H9 (cell line): ENCODE measurements around the gene DLD. TPM values are rescaled to one million over a fixed set of nuclear protein-coding genes. Genes with fewer than 3 reads are reported as not detected.

Source experiments
- DNase-seq: peaks from one replicate; pipeline ENCODE4 v3.0.0-alpha.2; 2017
- H2AFZ ChIP-seq: one replicate; pipeline ENCODE4 v1.6.1; 2013; ENCODE audit warnings: mild to moderate bottlenecking, low read length, control low read depth, moderate library complexity
- H2AK5ac ChIP-seq: 2 replicates; pipeline ENCODE4 v1.6.1; 2013; ENCODE audit warnings: low read length, control low read depth, mixed read lengths; ENCODE audit not compliant: insufficient read length
- H2BK120ac ChIP-seq: one replicate; pipeline ENCODE4 v1.6.1; 2013; ENCODE audit warnings: low read depth, mild to moderate bottlenecking, low read length, control low read depth, inconsistent platforms; ENCODE audit not compliant: poor library complexity, severe bottlenecking
- H2BK12ac ChIP-seq: 2 replicates; pipeline ENCODE4 v1.6.1; 2013; ENCODE audit warnings: low read length, control low read depth, mixed read lengths, low read depth; ENCODE audit not compliant: insufficient read length
- H2BK15ac ChIP-seq: 2 replicates; pipeline ENCODE4 v1.6.1; 2013; ENCODE audit warnings: low read depth, low read length, control low read depth
- H2BK20ac ChIP-seq: one replicate; pipeline ENCODE4 v1.6.1; 2013; ENCODE audit warnings: low read depth, mild to moderate bottlenecking, low read length, control low read depth, inconsistent platforms; ENCODE audit not compliant: poor library complexity, severe bottlenecking
- H2BK5ac ChIP-seq: 2 replicates; pipeline ENCODE4 v1.6.1; 2013; ENCODE audit warnings: low read length, control low read depth, mixed read lengths; ENCODE audit not compliant: insufficient read length
- H3K14ac ChIP-seq: 2 replicates; pipeline ENCODE4 v1.6.1; 2013; ENCODE audit warnings: low read length, control low read depth; ENCODE audit not compliant: insufficient read depth
- H3K18ac ChIP-seq: 2 replicates; pipeline ENCODE4 v1.6.1; 2013; ENCODE audit warnings: low read depth, mild to moderate bottlenecking, mixed read lengths, low read length, control low read depth; ENCODE audit not compliant: insufficient read length
- H3K23ac ChIP-seq: 2 replicates; pipeline ENCODE4 v1.6.1; 2013; ENCODE audit warnings: low read length, control low read depth, mixed read lengths, low read depth; ENCODE audit not compliant: insufficient read length
- H3K23me2 ChIP-seq: 2 replicates; pipeline ENCODE4 v1.6.1; 2013; ENCODE audit warnings: low read depth, mild to moderate bottlenecking, mixed read lengths, low read length, control low read depth; ENCODE audit not compliant: insufficient read length, poor library complexity, severe bottlenecking
- H3K27ac ChIP-seq: 2 replicates; pipeline ENCODE4 v1.5.1; 2013; ENCODE audit warnings: low read length, control low read depth, mixed read lengths, low read depth; ENCODE audit not compliant: insufficient read length
- H3K27me3 ChIP-seq: 2 replicates; pipeline ENCODE4 v1.6.1; 2013; ENCODE audit warnings: low read length, control low read depth, inconsistent platforms; ENCODE audit not compliant: insufficient read depth
- H3K4ac ChIP-seq: 2 replicates; pipeline ENCODE4 v1.6.1; 2013; ENCODE audit warnings: low read depth, mild to moderate bottlenecking, control low read depth, inconsistent platforms, low read length, moderate library complexity
- H3K4me1 ChIP-seq: 2 replicates; pipeline ENCODE4 v1.6.1; 2013; ENCODE audit warnings: low read length, control low read depth, inconsistent platforms; ENCODE audit not compliant: insufficient read depth
- H3K4me2 ChIP-seq: 2 replicates; pipeline ENCODE4 v1.6.1; 2013; ENCODE audit warnings: low read length, control low read depth, mixed read lengths; ENCODE audit not compliant: insufficient read length, insufficient read depth
- H3K56ac ChIP-seq: 2 replicates; pipeline ENCODE4 v1.6.1; 2013; ENCODE audit warnings: low read depth, mild to moderate bottlenecking, mixed read lengths, low read length, control low read depth; ENCODE audit not compliant: insufficient read length
- H3K79me1 ChIP-seq: 2 replicates; pipeline ENCODE4 v1.6.1; 2013; ENCODE audit warnings: low read depth, mild to moderate bottlenecking, moderate library complexity, low read length, control low read depth, inconsistent platforms; ENCODE audit not compliant: insufficient read depth, poor library complexity, severe bottlenecking
- H3K79me2 ChIP-seq: 2 replicates; pipeline ENCODE4 v1.6.1; 2013; ENCODE audit warnings: low read length, control low read depth, inconsistent platforms; ENCODE audit not compliant: insufficient read depth
- H3K9ac ChIP-seq: 2 replicates; pipeline ENCODE4 v1.6.1; 2013; ENCODE audit warnings: low read length, control low read depth, mixed read lengths; ENCODE audit not compliant: insufficient read length; ENCODE audit errors: extremely low read depth
- H3K9me3 ChIP-seq: one replicate; pipeline ENCODE4 v1.6.1; 2013; ENCODE audit warnings: low read depth, low read length, inconsistent platforms; ENCODE audit not compliant: control insufficient read depth
- H3T11ph ChIP-seq: one replicate; pipeline ENCODE4 v1.6.1; 2013; ENCODE audit warnings: mild to moderate bottlenecking, low read length, control low read depth, inconsistent platforms
- H4K20me1 ChIP-seq: one replicate; pipeline ENCODE4 v1.6.1; 2013; ENCODE audit not compliant: control insufficient read depth, insufficient read length, insufficient read depth
- H4K5ac ChIP-seq: 2 replicates; pipeline ENCODE4 v1.6.1; 2013; ENCODE audit warnings: low read depth, mild to moderate bottlenecking, mixed read lengths, low read length, control low read depth; ENCODE audit not compliant: insufficient read length
- H4K8ac ChIP-seq: replicated peaks from 2 replicates; pipeline ENCODE4 v1.6.1; 2013; ENCODE audit warnings: low read length, control low read depth, mixed read lengths, low read depth; ENCODE audit not compliant: insufficient read length
- H4K91ac ChIP-seq: 2 replicates; pipeline ENCODE4 v1.6.1; 2013; ENCODE audit warnings: low read depth, mild to moderate bottlenecking, moderate library complexity, mixed read lengths, low read length, control low read depth; ENCODE audit not compliant: insufficient read length
- H3K27ac Mint-ChIP-seq, 3 experiments: 2 replicates in 2 of 3; 3 replicates in 1 of 3; pipeline ENCODE4 v1.8.0; 2020 to 2021; ENCODE audit warnings: mixed read lengths in 3 of 3, mild to moderate bottlenecking in 1 of 3, moderate library complexity in 1 of 3
- H3K27me3 Mint-ChIP-seq: 2 replicates; pipeline ENCODE4 v1.8.0; 2021; ENCODE audit warnings: low read depth, mild to moderate bottlenecking, moderate library complexity, mixed read lengths
- H3K36me3 Mint-ChIP-seq, 3 experiments: 2 replicates in 2 of 3; 3 replicates in 1 of 3; pipeline ENCODE4 v1.8.0; 2020 to 2021; ENCODE audit warnings: low read depth in 3 of 3, mixed read lengths in 3 of 3; ENCODE audit not compliant: insufficient read depth in 1 of 3
- H3K4me1 Mint-ChIP-seq, 2 experiments: 2 replicates each; pipeline ENCODE4 v1.8.0; 2020; ENCODE audit warnings: mixed read lengths in 2 of 2
- H3K4me3 Mint-ChIP-seq, 2 experiments: 2 replicates in 1 of 2; 3 replicates in 1 of 2; pipeline ENCODE4 v1.8.0; 2020 to 2021; ENCODE audit warnings: mild to moderate bottlenecking in 2 of 2, mixed read lengths in 2 of 2, moderate library complexity in 1 of 2
- H3K9me3 Mint-ChIP-seq, 2 experiments: 2 replicates in 1 of 2; 3 replicates in 1 of 2; pipeline ENCODE4 v1.8.0; 2020; ENCODE audit warnings: mild to moderate bottlenecking in 2 of 2, mixed read lengths in 2 of 2, moderate library complexity in 1 of 2
- WGBS: extraction: QIAGEN DNeasy Blood & Tissue Kit; methylation state at CpG from one replicate; pipeline ENCODE4 v1.1.7; 2013; ENCODE audit warnings: missing lambda C conversion rate, low lambda C conversion rate, mixed read lengths; ENCODE audit not compliant: insufficient read length; ENCODE audit errors: extremely low coverage; 5-methylcytosine and 5-hydroxymethylcytosine counted together
- total RNA-seq: library from RNA; stranded (reverse); gene quantifications from 2 replicates; pipeline ENCODE4 v1.2.1, GENCODE V29; 2021
- TF ChIP-seq, protein P1 (sequence below): fragments of 200-600 bp; sonication (generic); conservative IDR thresholded peaks from 3 replicates; pipeline ENCODE4 v1.8.0; 2021; ENCODE audit warnings: antibody characterized with exemption, mild to moderate bottlenecking

The DLD gene
- total RNA-seq, 1 experiment from 2014 or later = 93.7 TPM

DNA sequence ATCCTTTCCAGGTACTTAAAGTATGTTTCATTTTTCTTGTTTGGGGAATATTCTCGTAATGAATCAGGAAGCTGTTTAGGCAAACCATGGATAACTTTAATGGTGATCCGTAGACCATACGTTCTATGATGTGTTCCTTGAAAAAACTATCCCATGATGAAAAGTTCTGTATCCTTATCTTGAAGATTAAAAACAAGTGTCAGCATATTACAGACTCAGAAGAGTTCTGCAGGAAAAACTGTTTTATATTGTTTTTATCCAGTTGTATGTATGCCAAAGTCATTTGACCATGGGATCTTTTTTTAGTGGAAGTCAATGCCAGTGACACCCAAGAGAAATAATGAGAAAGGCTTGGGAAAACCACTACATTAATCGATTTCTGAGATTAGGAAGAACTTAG lies 52.0 kb downstream of the DLD start:
- no peaks in the 10 kb centered on the region for H3K79me2 ChIP-seq
- no peak overlapping the region for H2BK5ac ChIP-seq
- H3K14ac ChIP-seq = no peak overlapping the region
- H3K18ac ChIP-seq = no peak overlapping the region
- H2BK12ac ChIP-seq = no peak overlapping the region
- Mint-ChIP-seq H3K4me1 (peaks cover under 1 to 5% of the 10 kb centered on the region in 2 experiments; a peak in 3 of 4 replicates), H3K27ac (no peak overlapping the region), H3K9me3 (no peaks in the 10 kb centered on the region), H3K27me3 (no peaks in the 10 kb centered on the region), H3K4me3 (no peak overlapping the region), H3K36me3 (peaks cover 2 to 66% (median 33%) of the 10 kb centered on the region in 3 experiments; a peak in 5 of 7 replicates)
- no peak overlapping the region for H4K8ac ChIP-seq
- no peaks in the 10 kb centered on the region for H3K9me3 ChIP-seq
- H4K20me1 ChIP-seq = peaks cover 3% of the 10 kb centered on the region
- no peak overlapping the region for H3K4ac ChIP-seq
- no peak overlapping the region for H3K56ac ChIP-seq
- no CpG with 5 or more reads among the region's 4 CpGs for WGBS
- no peaks in the 10 kb centered on the region for H3K23me2 ChIP-seq
- no peak overlapping the region for H2BK120ac ChIP-seq
- no peak overlapping the region for H4K91ac ChIP-seq
- no peak overlapping the region for H3K23ac ChIP-seq
- H2BK15ac ChIP-seq = no peak overlapping the region
- TF ChIP-seq, protein P1, sequence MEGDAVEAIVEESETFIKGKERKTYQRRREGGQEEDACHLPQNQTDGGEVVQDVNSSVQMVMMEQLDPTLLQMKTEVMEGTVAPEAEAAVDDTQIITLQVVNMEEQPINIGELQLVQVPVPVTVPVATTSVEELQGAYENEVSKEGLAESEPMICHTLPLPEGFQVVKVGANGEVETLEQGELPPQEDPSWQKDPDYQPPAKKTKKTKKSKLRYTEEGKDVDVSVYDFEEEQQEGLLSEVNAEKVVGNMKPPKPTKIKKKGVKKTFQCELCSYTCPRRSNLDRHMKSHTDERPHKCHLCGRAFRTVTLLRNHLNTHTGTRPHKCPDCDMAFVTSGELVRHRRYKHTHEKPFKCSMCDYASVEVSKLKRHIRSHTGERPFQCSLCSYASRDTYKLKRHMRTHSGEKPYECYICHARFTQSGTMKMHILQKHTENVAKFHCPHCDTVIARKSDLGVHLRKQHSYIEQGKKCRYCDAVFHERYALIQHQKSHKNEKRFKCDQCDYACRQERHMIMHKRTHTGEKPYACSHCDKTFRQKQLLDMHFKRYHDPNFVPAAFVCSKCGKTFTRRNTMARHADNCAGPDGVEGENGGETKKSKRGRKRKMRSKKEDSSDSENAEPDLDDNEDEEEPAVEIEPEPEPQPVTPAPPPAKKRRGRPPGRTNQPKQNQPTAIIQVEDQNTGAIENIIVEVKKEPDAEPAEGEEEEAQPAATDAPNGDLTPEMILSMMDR = no peak
- no peak for DNase-seq
- H3K9ac ChIP-seq = no peak overlapping the region
- H3K79me1 ChIP-seq = no peaks in the 10 kb centered on the region
- H3K4me2 ChIP-seq = no peak overlapping the region
- H3K4me1 ChIP-seq = no peaks in the 10 kb centered on the region
- no peak overlapping the region for H3T11ph ChIP-seq
- no peaks in the 10 kb centered on the region for H3K27me3 ChIP-seq
- H2AFZ ChIP-seq = no peak overlapping the region
- no peak overlapping the region for H2AK5ac ChIP-seq
- H4K5ac ChIP-seq = no peak overlapping the region
- no peak overlapping the region for H3K27ac ChIP-seq
- H2BK20ac ChIP-seq = no peak overlapping the region
